HFFc6 (cell line): ENCODE measurements around the gene KRTAP5-9. TPM values are rescaled to one million over a fixed set of nuclear protein-coding genes. Genes with fewer than 3 reads are reported as not detected.

Experiments
- DNase-seq: peaks from one replicate; pipeline ENCODE4 v3.0.0-alpha.2; 2018
- H3K27ac Mint-ChIP-seq: 2 replicates; pipeline ENCODE4 v1.8.0; 2020; ENCODE audit warnings: mild to moderate bottlenecking, mixed read lengths
- H3K27me3 Mint-ChIP-seq: 2 replicates; pipeline ENCODE4 v1.8.0; 2021; ENCODE audit warnings: mild to moderate bottlenecking, moderate library complexity, mixed read lengths; ENCODE audit not compliant: insufficient read depth
- H3K36me3 Mint-ChIP-seq: 2 replicates; pipeline ENCODE4 v1.8.0; 2021; ENCODE audit warnings: low read depth, mixed read lengths
- H3K4me1 Mint-ChIP-seq: 2 replicates; pipeline ENCODE4 v1.8.0; 2020; ENCODE audit warnings: low read depth, mixed read lengths
- H3K4me3 Mint-ChIP-seq: 2 replicates; pipeline ENCODE4 v1.8.0; 2020; ENCODE audit warnings: mild to moderate bottlenecking, moderate library complexity, mixed read lengths
- H3K9me3 Mint-ChIP-seq: 2 replicates; pipeline ENCODE4 v1.8.0; 2020; ENCODE audit warnings: mild to moderate bottlenecking, mixed read lengths
- long read RNA-seq: library from polyadenylated mRNA; unstranded; transcript quantifications from one replicate; pipeline ENCODE4 v2.0.0, GENCODE V29; 2019
- total RNA-seq, 6 experiments: library from RNA; stranded (reverse); fragmentation: NEBNext Ultra II Directional; extraction: Animal tissue kit (Norgen Biotek cat#: 25700); gene quantifications; 2 replicates in 1 of 6; 3 replicates in 5 of 6; pipeline ENCODE4 v1.2.3, GENCODE V29; 2021
- TF ChIP-seq, protein P1 (sequence below): fragments of 200-600 bp; sonication (generic); IDR thresholded peaks from 2 replicates; pipeline ENCODE4 v1.5.0; 2021; ENCODE audit warnings: antibody characterized with exemption, mild to moderate bottlenecking

The KRTAP5-9 gene, protein sequence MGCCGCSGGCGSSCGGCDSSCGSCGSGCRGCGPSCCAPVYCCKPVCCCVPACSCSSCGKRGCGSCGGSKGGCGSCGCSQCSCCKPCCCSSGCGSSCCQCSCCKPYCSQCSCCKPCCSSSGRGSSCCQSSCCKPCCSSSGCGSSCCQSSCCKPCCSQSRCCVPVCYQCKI
- total RNA-seq: under 1 TPM in 1 of 6 experiments, not detected in 5; 0.26 TPM
- long read RNA-seq: 0 reads

DNA sequence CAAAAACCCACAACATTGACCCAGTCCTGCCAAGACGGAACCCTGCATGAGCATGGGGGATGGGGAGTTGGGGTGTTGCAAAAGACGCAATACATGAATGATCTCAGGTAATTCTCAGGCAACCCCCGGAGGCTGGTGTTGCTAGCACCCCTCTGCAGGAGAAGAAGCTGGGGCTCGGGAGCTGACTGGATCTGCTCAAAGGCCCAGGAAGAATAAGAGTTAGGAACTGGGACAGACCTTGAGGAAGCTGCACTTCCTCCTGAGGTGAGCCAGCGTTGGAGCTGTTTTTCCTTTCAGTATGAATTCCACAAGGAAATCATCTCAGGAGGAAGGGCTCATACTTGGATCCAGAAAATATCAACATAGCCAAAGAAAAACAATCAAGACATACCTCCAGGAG is at the start of gene KRTAP5-9:
KRTAP5-9 (plus strand) TSS at position 301 of the 400 bp plus-strand sequence. CDS start 238 bp downstream, outside the sequence.
- Mint-ChIP-seq H3K27ac (no peak within 1 kb of the TSS), H3K36me3 (no peaks in the 10 kb centered on the region), H3K9me3 (no peaks in the 10 kb centered on the region; the same call in 1 of the 2 replicates), H3K27me3 (peaks cover 19% of the 10 kb centered on the region), H3K4me1 (no peaks in the 10 kb centered on the region), H3K4me3 (no peak within 1 kb of the TSS)
- TF ChIP-seq, protein P1, sequence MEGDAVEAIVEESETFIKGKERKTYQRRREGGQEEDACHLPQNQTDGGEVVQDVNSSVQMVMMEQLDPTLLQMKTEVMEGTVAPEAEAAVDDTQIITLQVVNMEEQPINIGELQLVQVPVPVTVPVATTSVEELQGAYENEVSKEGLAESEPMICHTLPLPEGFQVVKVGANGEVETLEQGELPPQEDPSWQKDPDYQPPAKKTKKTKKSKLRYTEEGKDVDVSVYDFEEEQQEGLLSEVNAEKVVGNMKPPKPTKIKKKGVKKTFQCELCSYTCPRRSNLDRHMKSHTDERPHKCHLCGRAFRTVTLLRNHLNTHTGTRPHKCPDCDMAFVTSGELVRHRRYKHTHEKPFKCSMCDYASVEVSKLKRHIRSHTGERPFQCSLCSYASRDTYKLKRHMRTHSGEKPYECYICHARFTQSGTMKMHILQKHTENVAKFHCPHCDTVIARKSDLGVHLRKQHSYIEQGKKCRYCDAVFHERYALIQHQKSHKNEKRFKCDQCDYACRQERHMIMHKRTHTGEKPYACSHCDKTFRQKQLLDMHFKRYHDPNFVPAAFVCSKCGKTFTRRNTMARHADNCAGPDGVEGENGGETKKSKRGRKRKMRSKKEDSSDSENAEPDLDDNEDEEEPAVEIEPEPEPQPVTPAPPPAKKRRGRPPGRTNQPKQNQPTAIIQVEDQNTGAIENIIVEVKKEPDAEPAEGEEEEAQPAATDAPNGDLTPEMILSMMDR: no peak
- DNase-seq: no peak

DNA sequence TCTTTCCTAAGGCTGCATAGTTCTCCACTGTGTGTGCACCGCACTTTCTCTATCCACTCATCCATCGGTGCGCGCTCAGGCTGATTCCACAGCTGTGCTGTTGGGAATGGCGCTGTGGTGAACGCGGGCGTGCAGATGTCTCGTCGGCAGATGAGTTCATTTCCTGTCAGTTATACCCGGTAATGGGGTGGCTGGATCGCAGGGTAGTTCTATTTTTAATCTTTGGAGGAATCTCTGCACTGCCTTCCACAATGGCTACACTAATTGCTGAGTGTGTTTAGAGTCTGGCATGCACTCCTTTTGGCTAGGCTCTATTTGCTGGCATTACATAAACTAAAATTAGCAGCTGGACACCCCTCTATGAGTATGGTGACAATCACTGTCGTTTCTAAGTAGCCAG is 49.1 kb upstream of the KRTAP5-9 start:
- Mint-ChIP-seq H3K9me3 (no peaks in the 10 kb centered on the region), H3K36me3 (peaks cover 48% of the 10 kb centered on the region), H3K4me1 (no peaks in the 10 kb centered on the region), H3K4me3 (no peak overlapping the region), H3K27ac (no peak overlapping the region), H3K27me3 (no peaks in the 10 kb centered on the region)
- no peak for DNase-seq
- TF ChIP-seq, protein P1: no peak

DNA sequence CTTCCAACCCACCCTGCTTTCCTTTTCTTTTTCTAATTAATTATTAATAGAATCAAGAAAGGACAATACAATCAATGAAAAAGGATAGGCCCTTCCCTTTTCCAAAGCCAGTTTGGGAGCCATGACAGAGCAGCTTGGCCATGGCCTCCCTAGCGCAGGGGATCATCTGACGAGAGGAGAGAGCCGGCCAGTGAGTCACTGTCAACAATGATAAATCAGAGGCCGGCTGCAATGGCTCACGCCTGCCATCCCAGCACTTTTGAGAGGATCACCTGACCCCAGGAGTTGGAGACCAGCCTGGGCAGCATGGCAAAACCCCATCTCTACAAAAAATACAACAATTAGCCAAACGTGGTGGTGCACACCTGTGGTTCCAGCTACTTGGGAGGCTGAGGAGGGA is 48.7 kb upstream of the KRTAP5-9 start:
- Mint-ChIP-seq H3K27me3 (no peaks in the 10 kb centered on the region), H3K27ac (no peak overlapping the region), H3K4me3 (no peak overlapping the region), H3K9me3 (no peaks in the 10 kb centered on the region), H3K36me3 (peaks cover 48% of the 10 kb centered on the region), H3K4me1 (no peaks in the 10 kb centered on the region)
- DNase-seq: no peak
- TF ChIP-seq, protein P1: no peak

DNA sequence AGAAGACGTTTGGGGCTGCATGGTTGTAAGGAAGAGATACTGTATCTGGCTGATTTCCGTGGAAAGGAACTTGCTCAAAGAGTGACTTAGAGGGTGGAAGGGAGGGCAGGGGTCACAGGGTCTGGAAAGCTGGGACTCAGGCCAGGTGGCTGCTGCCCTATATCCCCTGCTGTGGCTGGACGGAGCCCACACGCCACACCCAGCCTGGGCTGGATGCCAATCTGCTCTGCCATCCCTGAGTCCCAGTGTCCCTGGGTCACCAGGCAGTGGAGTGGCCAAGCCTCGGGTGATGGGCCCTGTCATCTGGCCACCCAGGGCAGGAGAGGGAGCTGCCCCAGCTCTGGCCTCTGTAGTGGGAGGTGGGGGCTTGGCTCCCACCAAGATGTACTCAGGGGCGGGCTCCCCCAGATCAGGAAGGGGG is 47.6 kb upstream of the KRTAP5-9 start:
- Mint-ChIP-seq H3K27me3 (no peaks in the 10 kb centered on the region), H3K27ac (no peak overlapping the region)

DNA sequence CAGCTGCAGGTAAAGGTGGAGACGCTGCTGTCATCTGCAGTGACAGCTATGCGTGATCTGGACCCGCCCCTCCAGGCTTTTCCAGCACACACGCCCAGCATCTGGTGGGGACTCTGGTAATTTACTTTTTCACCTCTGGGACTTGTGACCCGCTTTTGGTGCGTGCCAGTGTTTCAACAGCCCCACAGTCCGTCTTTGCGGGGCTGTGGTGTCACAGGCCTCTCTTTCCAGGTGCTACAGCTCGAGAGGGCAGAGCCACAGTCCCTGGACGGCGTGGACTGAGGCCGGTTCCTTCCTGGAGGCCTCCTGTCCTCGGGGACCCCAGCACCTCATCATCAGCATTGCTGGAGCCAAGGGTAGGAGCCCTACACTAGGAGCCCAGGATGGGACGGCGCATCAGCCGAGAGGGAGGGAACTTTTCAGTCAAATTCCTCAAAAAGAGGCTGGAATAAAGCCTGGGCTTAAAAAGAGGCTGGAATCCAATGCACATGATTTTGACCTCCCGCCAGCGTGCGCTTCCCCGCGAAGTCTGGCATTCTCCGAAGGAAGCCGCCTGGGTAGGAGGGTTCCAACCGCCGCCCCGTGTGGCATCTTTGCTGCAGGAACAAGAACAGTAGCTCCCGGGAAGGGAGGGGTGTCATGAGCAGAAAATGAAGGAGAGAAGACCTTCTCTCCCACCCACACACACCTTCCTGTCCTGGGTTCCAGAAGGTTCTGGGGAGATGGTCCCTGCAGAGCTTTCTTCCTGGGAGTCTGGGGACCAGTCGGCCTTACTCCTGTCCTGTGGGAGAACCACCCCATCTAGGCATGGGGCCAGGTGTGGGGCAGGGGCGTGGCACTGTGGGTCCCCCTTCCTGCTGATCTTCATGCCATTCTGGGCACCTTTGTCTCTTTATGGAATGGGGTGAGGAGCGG is 46.9 kb upstream of the KRTAP5-9 start:
- DNase-seq: no peak
- Mint-ChIP-seq H3K9me3 (no peaks in the 10 kb centered on the region), H3K27me3 (no peaks in the 10 kb centered on the region), H3K36me3 (peaks cover 47% of the 10 kb centered on the region), H3K4me1 (no peaks in the 10 kb centered on the region), H3K27ac (no peak overlapping the region), H3K4me3 (no peak overlapping the region)
- TF ChIP-seq, protein P1: no peak

More for the DNA sequence above, 47.6 kb upstream of the KRTAP5-9 start:
- no peak for DNase-seq
- no peaks in the 10 kb centered on the region for H3K4me1 Mint-ChIP-seq
- no peaks in the 10 kb centered on the region for H3K9me3 Mint-ChIP-seq
- TF ChIP-seq, protein P1: no peak
- peaks cover 45% of the 10 kb centered on the region for H3K36me3 Mint-ChIP-seq
- no peak overlapping the region for H3K4me3 Mint-ChIP-seq
